Astrocyte of the hippocampus (primary cell): ENCODE results near the gene SHOC2.

Experiments
- DNase-seq: peaks from one replicate; pipeline ENCODE4 v3.0.0; 2011; ENCODE audit warnings: low read depth, low spot score

The SHOC2 gene

GRCh38 chr10:110919349-110919931, at the start of gene SHOC2:
SHOC2 (plus strand) TSS chr10:110919604; CDS start chr10:110964359, 44,755 bp downstream.
- DNase-seq = peak; percentile 84

GRCh38 chr10:110870823-110871297, 48.5 kb upstream of the SHOC2 start:
- no peak for DNase-seq

DNA sequence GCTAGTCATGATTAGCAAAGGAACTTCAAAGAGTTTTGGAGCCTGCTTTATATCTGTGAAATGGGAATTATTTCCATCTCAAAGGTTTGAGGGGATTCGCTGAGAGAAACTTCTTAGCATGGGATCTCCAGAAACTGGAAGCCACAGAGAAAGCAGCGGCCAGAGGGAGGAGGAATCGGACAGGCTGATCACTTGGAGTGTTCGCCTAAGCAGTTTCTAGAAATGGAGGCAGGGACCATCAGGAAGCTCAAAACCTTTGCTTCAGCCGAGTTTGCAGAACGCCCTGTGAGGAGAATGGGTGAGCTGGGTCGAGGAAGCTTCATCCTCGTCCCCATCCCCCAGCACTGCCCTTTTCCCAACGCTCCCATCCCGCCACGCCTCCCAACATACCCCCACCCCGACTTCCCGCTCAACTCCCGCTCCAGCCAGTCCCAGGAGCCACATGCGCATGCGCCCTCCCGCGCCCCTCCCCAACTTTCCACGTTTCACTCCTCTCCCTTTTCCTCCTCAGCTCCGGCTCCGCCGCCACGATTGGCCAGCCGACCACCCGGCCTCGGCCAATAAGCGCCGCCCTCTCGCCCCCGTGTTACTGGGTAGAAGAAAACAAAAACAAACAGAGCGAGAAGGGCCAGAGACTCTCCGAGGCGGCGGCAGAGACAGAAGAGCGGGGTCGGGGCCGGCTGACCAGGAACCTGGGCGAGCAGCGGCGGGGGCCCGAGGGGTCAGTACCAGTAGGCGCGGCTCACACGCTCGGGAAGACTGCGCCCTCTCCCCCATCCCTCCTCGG, 47.9 kb upstream of the SHOC2 start, which contains the start of gene PDCD4:
Gene PDCD4 (plus strand): TSS at position 631 of the 787 bp plus-strand sequence. CDS start 4,100 bp downstream, outside the sequence.
- peak; percentile 99 for DNase-seq

DNA sequence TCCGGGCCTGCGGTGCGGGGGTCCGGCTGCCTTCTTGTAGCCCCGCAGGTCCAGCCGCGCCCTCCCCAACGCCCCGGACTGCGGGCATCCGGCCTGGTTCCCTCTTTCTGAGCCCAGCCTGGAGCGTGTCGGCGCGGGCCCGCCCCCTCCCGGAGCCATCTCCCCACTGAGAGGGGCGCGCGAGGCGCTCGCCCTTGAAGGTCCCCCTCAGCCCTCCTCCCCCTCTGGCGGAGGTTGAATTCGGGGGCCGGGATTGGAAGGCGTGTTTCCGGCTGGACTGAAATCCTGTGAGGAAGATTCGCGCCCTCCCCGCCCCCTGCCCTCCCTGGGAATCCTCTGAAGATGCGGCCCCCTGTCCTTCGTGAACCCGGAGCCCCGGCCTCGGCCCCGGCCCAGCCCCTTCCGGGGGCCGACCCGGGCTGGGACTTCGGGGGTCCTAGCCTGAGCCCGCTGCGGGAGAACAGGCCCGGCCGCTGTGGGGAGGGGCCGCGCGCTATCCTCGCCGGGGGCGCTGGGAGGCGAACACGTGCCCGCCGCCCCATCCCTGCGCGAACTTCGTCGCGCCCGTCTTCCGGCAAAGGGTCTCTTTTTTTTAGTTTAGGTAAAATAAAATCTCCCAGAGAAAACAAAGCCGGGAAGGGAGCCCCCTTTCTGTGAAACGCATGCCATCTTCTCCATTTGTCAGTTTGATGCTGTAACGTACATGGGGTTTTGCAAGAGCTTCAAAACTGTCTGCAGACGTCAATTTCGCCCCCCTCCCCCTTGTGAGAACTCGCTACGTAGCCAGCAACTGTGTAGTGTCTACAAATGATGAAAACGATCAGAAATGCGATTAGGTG, 47.0 kb upstream of the SHOC2 start:
- DNase-seq = peak; percentile 73

GRCh38 chr10:110872984-110873923, 46.1 kb upstream of the SHOC2 start:
- DNase-seq = no peak

DNA sequence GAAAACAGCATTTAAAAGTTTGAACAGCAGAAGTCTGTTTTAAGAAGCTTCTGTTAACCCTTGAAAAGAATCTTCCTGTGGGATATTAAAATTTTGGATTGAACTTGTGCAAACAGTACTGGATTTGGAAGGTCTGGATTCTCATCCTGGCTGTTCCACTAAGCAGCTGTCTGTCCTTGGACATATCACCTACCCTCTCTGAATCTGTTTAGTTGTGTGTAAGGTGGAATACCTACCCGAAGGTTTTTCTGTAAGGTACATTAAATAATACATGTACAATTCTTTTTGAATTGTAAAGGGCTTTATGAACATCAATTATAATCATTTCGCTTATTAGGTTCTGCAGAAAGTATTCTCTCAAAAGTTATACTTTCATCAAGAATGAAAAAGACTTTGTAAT, 45.5 kb upstream of the SHOC2 start:
- DNase-seq = no peak

- no peak for DNase-seq
Measured at GRCh38 chr10:110876000-110876399, 43.4 kb upstream of the SHOC2 start.

DNA sequence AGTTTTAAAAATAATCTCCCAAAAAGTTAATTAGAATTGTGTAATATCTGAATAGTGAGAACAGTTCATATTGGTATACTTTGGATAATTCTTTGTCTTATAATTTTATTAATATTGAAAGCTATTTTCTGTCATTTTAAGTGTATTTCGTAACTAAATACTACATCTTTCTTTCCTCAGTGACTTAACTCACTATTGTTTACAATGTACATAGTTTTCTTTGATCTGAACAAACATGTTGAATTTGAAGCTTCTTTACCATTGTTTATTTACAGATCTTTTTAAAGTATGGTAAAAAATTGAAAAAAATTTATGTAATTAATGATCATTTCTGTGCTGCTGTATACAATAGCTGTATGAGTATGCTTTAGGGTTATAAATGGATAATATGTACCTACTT, 42.6 kb upstream of the SHOC2 start:
- DNase-seq = no peak

DNA sequence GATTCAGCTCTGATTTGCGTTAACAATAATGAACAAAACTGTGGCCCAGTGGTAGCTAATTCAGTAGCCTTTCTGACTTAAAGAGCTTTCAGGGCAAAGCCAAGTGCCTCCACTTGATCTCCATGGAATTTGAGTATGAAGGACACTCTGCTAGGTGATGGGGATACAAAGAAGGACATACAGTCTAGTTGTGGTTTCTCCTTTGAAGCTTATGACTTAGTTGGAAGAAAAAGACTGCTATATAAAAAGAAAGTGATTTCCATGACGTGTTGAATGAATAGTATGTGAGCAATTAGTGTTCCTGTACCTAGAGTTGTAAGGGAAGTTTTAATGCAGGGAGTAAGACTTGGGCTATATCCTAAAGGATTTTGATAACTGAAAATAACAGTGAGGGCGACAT, 39.4 kb upstream of the SHOC2 start:
- DNase-seq = no peak

- no peak for DNase-seq
Measured at GRCh38 chr10:110881247-110881646, 38.2 kb upstream of the SHOC2 start.

GRCh38 chr10:110881905-110882304, 37.5 kb upstream of the SHOC2 start:
- no peak for DNase-seq

- no peak for DNase-seq
Measured at GRCh38 chr10:110883924-110884323, 35.5 kb upstream of the SHOC2 start.

DNA sequence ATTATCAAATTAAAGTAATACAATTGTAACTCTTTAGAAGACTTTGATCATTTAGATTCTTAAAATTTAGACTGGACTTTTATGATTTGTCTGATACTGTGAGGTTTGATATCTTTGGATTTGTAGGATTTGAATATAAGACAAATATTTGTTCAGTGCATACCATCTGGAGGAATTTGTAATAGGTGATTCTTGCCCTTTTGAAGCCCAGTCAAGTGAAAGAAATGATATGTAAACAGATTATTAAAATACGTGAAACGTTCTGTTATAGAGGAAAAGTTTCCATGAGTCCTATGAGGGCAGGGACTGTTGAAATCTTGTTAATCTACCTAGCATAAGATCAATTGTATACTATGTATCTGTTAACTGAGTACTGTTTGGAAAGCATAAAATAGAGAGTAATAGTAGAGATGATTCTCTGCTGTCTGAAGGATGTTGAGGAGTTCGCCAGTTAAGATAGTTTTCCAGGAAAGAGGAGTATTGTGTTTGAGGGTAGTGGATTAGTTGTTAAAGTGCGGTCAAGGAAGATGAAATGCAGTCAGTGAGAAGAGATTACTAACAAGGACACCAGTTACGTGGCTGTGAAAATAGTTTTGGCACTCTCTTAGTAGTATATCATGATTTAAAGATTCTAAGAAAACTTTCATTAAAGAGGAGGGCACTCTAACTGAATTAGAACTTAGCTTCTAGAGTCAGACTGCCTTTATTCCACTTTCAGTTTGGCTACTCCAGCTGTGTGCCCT, 33.3 kb upstream of the SHOC2 start:
- DNase-seq = no peak

- DNase-seq = no peak
Measured at GRCh38 chr10:110887560-110887959, 31.8 kb upstream of the SHOC2 start.

DNA sequence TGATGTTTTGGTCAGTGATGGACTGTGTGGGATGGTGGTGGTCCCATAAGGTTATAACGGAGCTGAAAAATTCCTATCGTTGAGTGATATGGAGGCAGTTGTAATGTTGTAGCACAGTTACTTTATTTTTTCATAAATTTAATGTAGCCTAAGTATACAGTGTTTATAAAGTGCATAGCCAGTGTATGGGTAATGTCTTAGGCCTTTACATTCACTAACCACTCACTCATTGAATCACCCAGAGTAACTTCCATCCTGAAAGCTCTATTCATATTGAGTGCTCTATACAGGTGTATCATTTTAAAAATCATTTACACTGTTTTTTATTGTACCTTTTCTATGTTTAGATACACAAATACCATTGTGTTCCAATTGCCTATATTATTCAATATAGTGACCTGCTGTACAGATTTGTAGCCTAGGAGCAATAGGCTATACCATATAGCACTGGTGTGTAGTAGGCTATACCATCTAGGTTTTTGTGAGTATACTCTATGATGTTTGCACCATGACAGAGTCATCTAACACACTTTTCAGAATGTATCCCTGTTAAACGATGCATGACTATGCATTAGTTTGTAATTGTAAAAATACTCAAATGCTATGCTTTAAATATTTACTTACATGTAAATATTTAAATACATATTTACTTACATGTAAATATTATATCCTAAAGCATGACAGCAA, 26.7 kb upstream of the SHOC2 start:
- DNase-seq = no peak

DNA sequence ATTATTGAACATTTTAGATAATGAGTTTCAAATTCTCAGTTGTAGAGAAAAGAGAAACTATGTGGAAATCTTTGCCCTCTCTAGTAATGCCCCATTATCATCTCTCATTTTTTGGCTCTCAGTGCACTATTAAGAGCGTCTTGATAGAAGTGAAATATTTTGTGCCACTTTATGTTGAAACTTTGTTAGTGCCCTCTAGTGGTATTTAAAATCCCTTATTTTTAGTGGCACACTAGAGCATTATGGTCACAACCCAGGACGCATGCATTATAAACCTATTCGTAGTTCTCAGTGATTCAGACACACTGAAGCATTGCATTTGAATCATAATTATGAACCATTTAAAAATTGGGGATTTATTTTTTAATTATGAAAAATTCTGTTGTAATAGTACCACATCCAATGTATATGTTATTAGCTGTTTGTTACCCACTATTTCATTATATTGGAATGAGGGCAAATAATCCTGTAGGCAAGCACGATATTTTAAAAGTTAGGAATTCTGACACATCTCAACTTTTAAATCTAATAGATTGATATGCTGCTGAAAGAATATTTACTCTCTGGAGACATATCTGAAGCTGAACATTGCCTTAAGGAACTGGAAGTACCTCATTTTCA, 25.7 kb upstream of the SHOC2 start:
- peak; percentile 52 for DNase-seq

- no peak for DNase-seq
Measured at GRCh38 chr10:110897184-110897583, 22.2 kb upstream of the SHOC2 start.

- no peak for DNase-seq
Measured at GRCh38 chr10:110898391-110898790, 21.0 kb upstream of the SHOC2 start.

GRCh38 chr10:110900983-110901382, 18.4 kb upstream of the SHOC2 start:
- no peak for DNase-seq
